GM19452 (cell line): ENCODE measurements around the gene DLX3.

ENCODE experiments used
- ATAC-seq: cut with Tn5 transposase; IDR thresholded peaks from one replicate; pipeline ENCODE4 v1.9.1; 2021; ENCODE audit not compliant: unreplicated experiment

The DLX3 gene

GRCh38 chr17:49959183-49959935 lies 35.7 kb downstream of the DLX3 start:
- ATAC-seq = no peak

DNA sequence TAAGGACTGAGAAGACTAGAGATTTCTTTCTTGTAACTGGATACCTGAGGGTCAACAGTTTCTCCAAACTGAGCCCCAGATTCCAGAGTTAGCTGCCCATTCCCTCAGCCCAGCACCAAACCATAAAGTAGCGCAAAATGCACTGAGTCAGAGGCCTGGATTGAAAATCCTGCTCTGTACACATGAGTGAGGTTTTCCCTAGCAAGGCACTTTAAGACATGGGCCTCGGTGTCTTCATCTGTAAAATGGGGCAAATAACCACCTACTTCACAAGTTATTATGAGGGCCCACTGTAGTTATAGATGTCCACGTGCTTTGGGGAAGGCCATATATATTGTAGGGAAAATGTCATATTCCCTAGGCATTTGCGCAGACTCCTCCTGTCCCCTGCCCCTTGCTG lies 36.3 kb downstream of the DLX3 start:
- no peak for ATAC-seq

- ATAC-seq = no peak
Measured at GRCh38 chr17:49957350-49957749, 37.7 kb downstream of the DLX3 start.

- ATAC-seq = no peak
Measured at GRCh38 chr17:49956780-49957179, 38.2 kb downstream of the DLX3 start.

DNA sequence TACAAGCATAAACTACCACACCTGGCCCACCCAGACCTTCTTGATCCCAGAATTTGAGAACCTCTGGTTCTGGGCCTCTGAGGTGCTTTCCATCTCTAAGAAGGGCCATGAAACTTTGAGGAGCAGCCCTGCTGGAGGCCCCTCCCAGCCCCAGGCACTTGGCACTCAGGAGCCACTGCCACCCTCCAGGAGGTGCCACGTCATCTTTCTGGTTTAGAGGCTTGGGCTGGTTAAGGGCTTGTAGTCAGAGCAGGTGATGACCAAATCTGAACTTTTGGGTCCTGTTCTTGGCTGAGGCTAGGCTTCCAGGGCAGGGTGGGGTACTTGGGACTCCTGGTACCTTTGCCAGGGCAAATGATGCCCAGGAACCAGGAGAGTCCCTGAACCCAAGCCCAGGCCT lies 39.9 kb downstream of the DLX3 start:
- ATAC-seq = no peak

DNA sequence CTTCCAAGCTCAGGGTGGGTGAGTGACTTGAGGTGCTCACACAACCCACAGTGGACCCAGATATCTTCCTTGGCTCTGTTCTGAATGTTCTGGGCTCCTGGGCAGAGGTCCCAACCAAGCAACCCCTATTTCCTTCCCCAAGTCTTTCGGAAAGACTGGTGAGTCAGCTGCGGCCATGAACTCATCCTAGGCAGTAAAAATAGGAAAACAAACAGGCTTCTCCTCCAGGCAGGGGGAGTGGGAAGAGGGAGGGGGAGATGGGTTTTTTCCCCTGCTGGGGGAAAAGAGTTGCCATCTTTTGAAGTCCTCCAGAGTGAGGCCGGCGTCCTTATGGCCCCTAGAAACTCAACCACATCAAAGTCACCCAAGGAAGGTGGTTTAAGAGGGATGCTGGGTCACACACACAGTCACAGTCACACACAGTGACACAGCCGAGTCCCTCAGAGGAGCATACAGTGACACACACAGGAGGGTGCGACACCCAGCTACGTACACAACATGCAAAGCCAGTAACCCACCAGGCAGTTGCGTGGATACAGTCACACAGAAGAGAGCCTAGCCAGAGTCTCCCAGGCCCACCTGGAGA lies 42.0 kb downstream of the DLX3 start:
- ATAC-seq = no peak

DNA sequence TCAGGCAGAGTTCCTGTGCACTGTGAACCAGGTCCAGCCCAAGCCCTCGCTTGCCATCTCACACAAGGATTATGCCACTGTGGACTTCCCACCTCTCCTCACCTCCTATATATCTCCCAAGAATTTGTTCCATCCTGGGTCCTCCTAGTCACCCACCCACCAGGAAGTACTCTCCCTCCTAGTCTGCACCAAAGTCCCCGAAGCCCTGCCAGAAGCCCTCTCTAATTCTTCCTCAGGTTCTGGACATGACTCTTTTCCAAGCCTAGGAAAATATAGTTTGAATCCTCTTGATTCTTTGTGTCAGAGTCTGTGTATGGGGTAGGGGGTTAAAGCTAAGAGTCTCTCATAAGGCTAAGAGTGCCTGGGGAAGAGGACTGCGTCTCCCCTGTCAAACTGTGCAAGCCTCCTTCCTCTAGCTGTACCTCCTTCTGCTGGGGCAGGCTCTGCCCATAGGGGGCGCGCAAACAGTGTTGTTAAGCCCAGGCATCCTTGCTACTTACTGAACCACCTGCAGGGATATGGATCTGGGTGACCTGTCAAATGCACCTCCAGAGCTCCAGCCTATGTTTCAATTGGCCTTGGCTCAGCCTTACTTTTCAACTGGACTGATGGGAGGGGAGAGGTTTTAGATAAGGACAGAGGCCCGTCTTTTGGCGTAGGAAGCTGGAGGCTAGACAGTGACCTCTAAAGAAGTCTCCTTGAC lies 42.7 kb downstream of the DLX3 start:
- ATAC-seq = no peak

DNA sequence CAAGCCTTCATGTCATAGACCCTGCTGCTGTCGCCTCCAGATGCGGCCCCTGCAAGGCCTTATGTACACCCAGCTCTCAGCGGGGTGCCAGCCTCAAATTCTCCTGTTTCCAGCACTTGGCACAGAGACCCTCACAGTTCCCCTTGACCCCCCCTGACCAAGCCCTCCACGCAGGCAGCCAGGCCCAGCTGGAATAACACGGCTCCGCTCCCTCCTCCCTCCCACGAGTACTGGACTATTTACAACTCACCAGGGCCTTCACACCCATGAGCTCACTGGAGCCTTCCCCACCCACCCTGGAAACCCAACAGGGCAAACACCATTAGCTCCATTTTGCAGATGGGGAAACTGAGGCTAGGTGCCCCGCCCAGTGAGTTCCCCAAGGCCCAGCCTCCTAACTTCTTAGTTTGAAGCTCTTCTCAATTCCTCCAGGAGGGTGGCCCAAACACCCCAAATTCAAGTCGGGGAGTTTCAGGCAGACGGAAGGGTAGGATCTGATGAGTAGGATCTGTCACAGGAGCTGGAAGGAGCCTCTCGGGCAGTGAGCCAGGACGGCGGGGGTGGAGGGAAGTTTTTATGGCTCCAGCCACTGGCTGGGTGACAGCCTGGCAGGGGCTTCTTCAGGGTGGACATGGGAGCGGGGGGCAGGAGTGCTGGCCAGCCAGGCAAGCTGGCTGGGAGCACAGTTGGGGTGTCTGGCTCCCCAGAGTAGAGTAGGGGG lies 43.5 kb downstream of the DLX3 start:
- no peak for ATAC-seq

DNA sequence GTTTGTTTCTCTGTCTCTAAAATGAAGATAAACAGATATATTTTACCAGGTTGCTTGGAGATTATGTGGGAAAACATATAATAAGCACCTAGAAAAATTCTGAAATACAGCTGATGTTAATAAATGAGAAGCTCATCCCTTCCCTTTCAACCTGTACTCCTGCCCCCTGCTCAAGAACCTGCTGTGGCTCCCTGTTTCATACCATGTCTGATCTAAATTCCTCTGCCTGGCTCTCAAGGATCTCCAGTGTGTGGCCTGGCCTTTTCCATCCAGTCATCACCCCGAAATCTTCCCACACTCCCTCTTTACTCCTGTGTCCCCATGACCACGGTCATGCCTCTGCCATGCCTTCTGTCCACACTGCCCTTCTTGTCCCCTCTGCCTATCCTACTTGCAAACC lies 45.4 kb downstream of the DLX3 start:
- no peak for ATAC-seq

GRCh38 chr17:49946964-49947584 lies 48.0 kb downstream of the DLX3 start:
- no peak for ATAC-seq

GRCh38 chr17:49946208-49946607 lies 48.8 kb downstream of the DLX3 start:
- ATAC-seq = no peak

DNA sequence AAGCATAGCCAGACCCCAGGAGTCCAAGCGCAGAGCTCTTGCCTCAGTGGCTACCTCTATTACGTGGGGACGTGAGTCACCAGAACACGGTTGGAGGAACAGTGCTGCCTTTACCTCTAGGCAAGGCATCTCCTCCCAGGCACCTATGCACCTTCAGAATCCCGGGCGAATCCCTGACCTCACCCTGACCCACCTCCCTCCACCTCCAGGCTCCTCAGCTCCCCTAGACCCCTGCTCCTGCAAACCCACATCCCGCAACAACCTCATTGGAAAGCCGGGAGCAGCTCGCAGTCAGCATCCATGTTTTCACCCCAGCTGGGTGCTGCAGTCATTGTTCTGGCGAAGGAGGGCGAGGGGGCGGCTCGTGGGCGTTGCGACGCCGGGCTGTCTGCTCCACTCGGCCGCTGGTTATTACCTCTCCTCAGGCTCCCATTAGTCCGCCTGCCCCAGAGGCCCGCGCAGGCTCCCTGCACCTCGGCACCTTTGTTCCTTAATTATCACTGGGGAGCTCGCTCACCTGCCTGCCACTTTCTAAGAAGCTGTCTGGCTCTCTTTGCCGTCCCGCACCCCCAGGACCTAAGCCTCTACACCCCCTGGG lies 50.7 kb downstream of the DLX3 start:
- ATAC-seq = no peak

- ATAC-seq = no peak
Measured at GRCh38 chr17:49942947-49943346, 52.1 kb downstream of the DLX3 start.

- no peak for ATAC-seq
Measured at GRCh38 chr17:49941427-49941826, 53.6 kb downstream of the DLX3 start.
